GM19025 (cell line): ENCODE results near the gene BICRAL.
A peak's percentile ranks its signal among the peaks of the same experiment; 100 is the strongest.
"Not testable (repeated sequence)": the region's sequence is repeated elsewhere in the genome, so short reads cannot be mapped to it uniquely, and the experiment has no call there.

ENCODE experiments used
- ATAC-seq: cut with Tn5 transposase; IDR thresholded peaks from one replicate; pipeline ENCODE4 v1.9.1; 2021; ENCODE audit warnings: mild to moderate bottlenecking, low read depth, moderate library complexity; ENCODE audit not compliant: unreplicated experiment

BICRAL gene

DNA sequence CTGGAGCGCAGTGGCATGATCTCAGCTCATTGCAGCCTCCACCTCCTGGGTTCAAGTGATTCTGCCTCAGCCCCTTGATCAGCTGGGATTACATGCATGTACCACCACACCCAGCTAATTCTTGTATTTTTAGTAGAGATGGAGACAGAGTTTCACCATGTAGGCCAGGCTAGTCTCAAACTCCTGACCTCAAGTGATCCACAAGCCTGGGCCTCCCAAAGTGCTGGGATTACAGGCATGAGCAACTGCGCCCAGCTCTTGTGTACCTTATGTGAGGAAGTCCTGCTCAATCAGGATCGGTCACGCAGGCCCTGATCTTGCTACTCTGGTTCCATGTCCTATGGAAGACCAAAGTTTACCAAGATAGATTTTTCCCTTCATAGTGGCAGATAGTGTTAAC is 106.3 kb downstream of the BICRAL start:
- not testable (repeated sequence) for ATAC-seq

DNA sequence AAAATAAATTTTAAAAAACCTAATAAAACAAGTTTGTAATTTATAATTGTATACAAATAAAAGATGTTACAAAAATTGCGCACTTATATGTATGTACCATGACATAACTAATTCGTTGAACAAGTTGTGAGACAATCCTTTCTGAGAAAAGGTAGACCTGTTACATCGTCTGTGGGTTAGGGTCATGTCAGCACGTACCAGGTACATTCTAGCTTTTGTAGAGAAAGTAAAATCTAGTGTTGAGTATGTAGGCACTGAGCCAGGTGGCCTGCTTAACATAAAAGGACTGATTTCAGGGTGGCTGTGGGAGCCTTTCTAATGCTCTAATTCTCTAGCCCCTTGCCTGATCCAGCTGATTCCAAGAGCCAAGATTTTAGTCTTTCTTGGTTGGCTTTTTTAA is 108.0 kb downstream of the BICRAL start:
- ATAC-seq = no peak

DNA sequence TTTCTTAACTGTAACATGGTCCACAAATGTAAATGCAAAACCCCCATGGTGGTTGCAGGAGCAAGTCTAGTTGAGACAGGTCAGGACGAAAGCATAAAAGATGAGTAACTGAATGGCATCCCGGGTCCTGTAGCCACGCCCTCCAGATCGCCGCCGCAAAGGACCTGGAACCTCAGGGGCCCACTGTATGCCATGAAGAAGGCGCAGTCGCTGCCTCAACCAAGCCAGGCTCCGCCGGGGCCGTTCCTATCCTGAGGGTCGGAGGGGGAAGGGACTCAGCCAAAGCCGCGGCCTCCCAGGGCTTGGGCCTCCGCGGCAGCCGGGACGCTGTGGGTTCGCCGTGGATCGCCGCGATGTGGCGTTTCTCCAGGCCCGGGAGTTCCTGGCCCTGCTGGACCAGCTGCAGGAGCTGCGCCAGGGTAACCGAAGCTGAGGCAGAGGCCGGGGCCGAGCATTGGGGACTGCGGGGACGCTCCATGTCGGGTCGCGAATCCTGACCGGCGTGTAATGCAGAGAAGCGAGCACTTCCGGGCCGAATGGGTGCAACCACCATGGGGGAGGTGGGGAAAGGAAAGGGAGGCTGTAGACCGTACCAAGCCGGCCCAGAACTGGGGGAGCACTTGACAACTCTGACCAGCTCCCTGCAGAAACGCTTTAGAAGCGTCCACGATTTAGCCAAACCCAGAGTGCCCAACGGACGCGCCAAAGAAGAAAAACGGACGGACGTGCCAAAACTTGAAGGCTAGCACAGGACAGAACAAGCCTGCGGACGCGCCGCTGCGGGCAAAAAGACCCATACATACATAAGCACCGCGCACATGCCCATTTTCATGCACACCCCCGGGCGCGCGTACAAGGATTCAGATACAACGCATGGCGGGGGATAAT is 108.7 kb downstream of the BICRAL start:
- ATAC-seq = peak; percentile 91

- ATAC-seq = no peak
These were observed 109.4 kb downstream of the BICRAL start for GRCh38 chr6:42891199-42891722.

DNA sequence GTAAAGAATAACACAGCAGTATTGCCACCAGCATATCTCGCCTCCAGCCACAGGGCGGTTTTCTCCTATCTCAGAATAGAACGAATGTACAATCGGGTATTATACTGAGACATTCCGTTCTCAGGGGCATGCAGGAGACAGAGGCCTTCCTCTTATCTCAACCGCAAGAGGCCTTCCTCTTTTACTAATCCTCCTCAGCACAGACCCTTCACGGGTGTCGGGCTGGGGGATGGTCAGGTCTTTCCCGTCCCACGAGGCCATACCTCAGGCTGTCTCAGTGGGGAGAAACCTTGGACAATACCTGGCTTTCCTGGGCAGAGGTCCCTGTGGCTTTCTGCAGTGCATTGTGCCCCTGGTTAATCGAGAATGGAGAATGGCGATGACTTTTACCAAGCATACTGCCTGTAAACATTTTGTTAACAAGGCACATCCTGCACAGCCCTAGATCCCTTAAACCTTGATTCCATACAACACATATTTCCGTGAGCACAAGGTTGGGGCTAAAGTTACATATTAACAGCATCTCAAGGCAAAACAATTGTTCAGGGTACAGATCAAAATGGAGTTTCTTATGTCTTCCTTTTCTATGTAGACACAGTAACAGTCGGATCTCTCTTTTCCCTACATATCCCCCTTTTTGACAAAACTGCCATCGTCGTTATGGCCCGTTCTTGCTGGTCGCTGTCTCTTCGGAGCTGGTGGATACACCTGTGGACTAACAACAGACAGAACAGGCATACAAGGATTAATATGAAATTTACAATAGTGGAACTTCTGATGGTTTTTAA is 112.4 kb downstream of the BICRAL start:
- not testable (repeated sequence) for ATAC-seq

DNA sequence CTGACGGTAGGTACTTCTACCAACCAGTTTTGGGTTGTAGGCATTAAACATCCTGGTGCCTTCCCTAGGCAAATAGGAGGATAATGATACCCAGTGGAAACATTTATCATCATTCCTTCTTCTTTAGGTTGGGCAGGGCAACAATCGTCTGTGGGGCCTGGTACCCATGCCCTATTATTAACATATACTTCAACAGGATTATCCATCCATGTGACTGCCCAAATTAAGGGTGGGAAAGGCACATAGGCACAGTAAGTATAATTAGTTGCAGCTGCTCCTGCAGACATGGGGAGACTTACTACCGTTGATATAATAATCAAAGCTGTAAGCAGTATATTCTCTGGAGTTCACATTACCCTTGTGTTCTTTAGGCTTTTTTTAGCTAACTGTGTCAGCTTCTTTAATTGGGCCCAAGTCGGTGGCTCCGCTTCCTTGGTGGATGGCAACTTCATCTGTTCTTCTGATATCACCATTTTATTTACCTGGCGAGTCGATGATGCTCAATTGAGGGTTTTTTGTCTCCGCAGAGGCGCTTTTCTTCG is 114.4 kb downstream of the BICRAL start:
- no peak for ATAC-seq

- ATAC-seq = no peak
These were observed 117.1 kb downstream of the BICRAL start for GRCh38 chr6:42898891-42899361.

- no peak for ATAC-seq
These were observed 118.0 kb downstream of the BICRAL start for GRCh38 chr6:42899871-42900270.

DNA sequence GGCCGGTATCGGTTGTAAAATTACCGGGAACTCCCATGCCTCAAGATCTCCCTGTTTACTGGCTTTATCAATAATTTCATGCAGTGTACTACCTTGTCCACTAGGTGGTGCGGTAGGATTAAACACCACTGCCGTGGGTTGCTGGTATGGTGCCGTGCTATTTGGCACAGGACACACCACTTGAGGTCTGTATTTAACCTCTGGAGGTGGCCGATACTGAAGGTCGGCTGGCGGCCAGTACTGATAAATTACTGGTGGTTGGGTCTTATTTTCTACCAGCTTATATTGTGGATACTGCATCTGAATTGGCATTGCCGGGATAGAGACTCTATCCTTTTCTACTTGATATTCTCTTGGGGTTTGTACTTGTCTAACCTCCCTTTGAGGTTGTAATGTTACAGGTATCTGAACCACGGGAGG is 119.7 kb downstream of the BICRAL start:
- no peak for ATAC-seq

DNA sequence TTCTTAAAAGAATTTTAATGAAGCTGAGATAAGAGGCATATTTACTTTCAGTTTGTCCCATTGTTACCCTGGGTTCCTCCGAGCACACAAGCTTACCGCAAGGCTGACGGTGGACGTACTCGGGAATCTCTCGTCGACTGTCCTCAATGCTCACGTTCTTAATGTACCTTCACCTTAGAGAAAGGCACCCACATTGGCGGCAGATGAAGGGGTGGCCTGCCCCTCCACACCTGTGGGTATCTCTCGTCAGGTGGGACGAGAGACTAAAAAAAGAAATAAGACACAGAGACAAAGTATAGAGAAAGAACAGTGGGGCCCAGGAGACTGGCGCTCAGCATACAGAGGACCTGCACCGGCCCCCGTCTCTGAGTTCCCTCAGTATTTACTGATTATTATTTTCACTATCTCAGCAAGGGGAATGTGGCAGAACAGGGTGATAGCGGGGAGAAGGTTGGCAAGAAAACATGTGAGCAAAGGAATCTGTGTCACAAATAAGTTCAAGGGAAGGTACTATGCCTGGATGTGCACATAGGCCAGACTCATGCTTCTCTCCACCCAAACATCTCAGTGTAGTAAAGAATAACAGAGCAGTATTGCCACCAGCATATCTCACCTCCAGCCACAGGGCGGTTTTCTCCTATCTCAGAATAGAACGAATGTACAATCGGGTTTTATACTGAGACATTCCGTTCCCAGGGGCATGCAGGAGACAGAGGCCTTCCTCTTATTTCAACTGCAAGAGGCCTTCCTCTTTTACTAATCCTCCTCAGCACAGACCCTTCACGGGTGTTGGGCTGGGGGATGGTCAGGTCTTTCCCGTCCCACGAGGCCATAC is 120.8 kb downstream of the BICRAL start:
- ATAC-seq = not testable (repeated sequence)

DNA sequence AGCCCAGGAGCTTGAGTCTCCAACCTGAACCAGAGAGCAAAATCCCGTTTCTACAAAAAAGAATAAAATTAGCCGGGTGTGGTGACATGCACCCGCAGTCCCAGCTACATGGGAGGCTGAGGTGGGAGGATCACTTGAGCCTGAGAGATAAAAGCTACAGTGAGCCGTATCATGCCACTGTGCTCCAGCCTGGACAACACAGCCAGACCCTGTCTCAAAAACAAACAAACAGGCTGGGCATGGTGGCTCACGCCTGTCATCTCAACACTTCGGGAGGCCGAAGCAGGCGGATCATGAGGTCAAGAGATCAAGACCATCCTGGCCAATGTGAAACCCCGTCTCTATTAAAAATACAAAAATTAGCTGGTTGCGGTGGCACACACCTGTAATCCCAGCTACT is 122.6 kb downstream of the BICRAL start:
- ATAC-seq = no peak

DNA sequence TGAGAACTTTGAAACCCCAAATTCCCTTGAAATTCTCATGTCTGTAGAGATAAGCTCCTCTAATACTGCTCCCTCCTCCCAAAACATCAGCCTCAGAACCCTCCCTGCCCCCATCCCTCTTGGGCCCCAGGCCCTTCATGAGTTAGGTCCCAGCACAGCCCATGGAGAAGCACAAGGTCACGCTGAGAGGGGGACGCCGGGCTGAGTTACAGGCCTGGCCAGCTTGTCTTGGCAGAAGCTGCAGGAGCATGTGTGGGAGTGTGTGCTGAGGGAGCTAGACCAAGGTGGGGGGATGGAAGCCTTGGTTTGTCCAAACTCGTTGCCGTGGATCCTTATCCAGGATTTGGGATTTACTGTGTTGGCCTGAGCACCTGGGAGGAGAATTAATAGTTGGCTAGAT is 125.5 kb downstream of the BICRAL start:
- ATAC-seq = no peak

DNA sequence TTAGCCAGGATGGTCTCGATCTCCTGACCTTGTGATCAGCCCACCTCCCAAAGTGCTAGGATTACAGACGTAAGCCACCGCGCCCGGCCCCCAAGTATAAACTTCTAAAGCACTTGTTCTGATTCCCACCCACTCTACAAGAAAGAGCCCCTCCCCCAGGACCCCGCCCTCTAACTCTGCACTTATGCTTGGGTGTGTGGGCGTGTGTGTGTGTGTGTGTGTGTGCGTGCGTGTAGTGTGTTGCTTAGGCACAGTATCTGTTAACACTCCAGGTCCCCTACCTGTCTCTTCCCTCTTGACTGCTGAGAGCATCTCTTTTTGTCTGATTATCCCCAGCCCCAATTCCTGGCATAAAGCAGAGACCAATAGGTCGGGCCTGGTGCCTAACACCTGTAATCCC is 128.0 kb downstream of the BICRAL start:
- no peak for ATAC-seq

- ATAC-seq = no peak
These were observed 129.5 kb downstream of the BICRAL start for GRCh38 chr6:42911171-42912021.

GRCh38 chr6:42914546-42914945 is 132.7 kb downstream of the BICRAL start:
- no peak for ATAC-seq

- no peak for ATAC-seq
These were observed 133.9 kb downstream of the BICRAL start, which contains the start of gene PTCRA for GRCh38 chr6:42915732-42916131. Gene PTCRA, plus strand, starts transcription at chr6:42916053. Its CDS starts 17 bp downstream, at chr6:42916070.

DNA sequence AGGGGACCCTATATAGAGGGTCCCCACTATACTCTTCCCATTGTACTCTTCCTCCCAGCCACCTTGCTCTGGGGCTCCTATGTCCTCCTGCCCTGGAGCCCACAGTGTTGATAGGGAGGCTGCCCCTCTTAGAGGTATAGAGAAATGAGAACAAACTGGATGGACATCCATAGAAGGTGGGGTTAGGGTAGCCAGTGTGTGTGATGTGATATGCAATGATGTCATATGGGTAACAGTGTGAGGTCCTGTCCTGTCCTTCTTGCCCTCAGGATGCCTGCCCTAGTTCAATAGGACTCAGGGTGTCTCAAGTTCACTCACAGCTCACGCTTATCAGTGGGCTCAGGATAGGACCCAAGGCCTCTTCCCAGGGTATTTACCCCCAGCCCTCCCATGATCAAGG is 134.4 kb downstream of the BICRAL start:
- ATAC-seq = no peak
